Calu3 (cell line): Measurements from ENCODE around the gene ALDH2. TPM values are rescaled to one million over a fixed set of nuclear protein-coding genes. Genes with fewer than 3 reads are reported as not detected.
"Not testable (repeated sequence)": the region's sequence is repeated elsewhere in the genome, so short reads cannot be mapped to it uniquely, and the experiment has no call there.

Experiments used
- BruUV-seq: library from RNA; stranded (reverse); fragments of 400-500 nt; replicated peaks from 2 replicates; lab custom pipeline; 2021; lab: Mats Ljungman, UMichigan
- CTCF ChIA-PET: fragments of 300-600 bp; sonication (Branson Sonifier 250); formaldehyde crosslinking; loops from one replicate; lab custom pipeline; 2022; ENCODE audit warnings: antibody characterized with exemption; lab: Charles Lee
- DNase-seq: peaks from one replicate; pipeline ENCODE4 v3.0.0; 2022
- H3K27ac Mint-ChIP-seq: one replicate; pipeline ENCODE4 v1.8.0; 2022; ENCODE audit warnings: mixed read lengths; ENCODE audit not compliant: unreplicated experiment
- H3K27me3 Mint-ChIP-seq: one replicate; pipeline ENCODE4 v1.8.0; 2022; ENCODE audit warnings: mixed read lengths; ENCODE audit not compliant: unreplicated experiment
- H3K36me3 Mint-ChIP-seq: one replicate; pipeline ENCODE4 v1.8.0; 2022; ENCODE audit warnings: mild to moderate bottlenecking, moderate library complexity, mixed read lengths; ENCODE audit not compliant: insufficient read depth, unreplicated experiment
- H3K4me1 Mint-ChIP-seq: one replicate; pipeline ENCODE4 v1.8.0; 2022; ENCODE audit warnings: mild to moderate bottlenecking, low read depth, mixed read lengths; ENCODE audit not compliant: unreplicated experiment
- H3K4me3 Mint-ChIP-seq: one replicate; pipeline ENCODE4 v1.8.0; 2022; ENCODE audit warnings: mild to moderate bottlenecking, low read depth, moderate library complexity, mixed read lengths; ENCODE audit not compliant: unreplicated experiment
- H3K9me3 Mint-ChIP-seq: one replicate; pipeline ENCODE4 v1.8.0; 2022; ENCODE audit warnings: low read depth, mixed read lengths; ENCODE audit not compliant: unreplicated experiment
- CTCF ChIP-seq: fragments of 200-600 bp; IDR thresholded peaks from one replicate; pipeline ENCODE4 v1.8.0; 2022; ENCODE audit warnings: antibody characterized with exemption; ENCODE audit not compliant: unreplicated experiment
- intact Hi-C: fragments of 100-400 bp; cut with micrococcal nuclease; formaldehyde crosslinking; loops from one replicate; pipeline ENCODE4 v1.10.0; 2022; ENCODE audit not compliant: unreplicated experiment
- total RNA-seq: library from RNA; stranded (reverse); gene quantifications from 2 replicates; pipeline ENCODE4 v1.2.3, GENCODE V29; 2022

ALDH2 gene
- total RNA-seq, 1 experiment from 2014 or later = 152 TPM

DNA sequence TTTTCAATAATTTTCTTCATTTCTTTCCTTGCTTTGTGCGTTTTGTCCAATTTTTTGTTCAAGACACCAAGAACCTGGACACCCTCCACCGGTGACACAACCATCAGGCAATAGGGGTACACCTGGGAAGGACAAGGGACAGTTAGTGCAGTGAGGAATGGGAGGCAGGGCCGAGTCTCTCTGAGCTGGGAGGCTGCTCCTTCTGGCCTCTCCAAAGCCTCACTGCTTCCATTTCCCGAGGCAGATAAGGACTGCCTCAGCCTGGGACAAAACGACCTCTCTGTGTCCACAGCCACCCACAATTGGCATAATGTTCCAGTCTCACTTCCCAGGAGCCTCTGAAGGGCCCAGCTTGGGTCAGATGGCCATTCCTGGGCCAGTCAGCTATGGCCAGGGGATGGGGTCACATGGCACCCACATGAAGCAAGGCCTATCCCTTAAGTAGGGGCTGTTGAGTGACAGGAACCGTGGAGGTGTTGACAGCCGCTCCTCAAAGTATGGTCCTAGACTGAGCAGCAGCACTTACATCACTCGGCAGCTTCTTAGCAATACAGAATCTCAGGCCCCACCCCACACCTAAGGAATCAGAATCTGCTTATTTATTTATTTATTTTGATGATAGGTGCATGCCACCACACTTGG lies 61.7 kb downstream of the ALDH2 start:
- TF ChIP-seq CTCF = no peak
- CTCF ChIA-PET = no interaction called here
- BruUV-seq = no TSS peak
- peaks cover 18% of the 10 kb centered on the region for H3K27me3 Mint-ChIP-seq
- no peaks in the 10 kb centered on the region for H3K4me1 Mint-ChIP-seq
- no peaks in the 10 kb centered on the region for H3K9me3 Mint-ChIP-seq
- intact Hi-C loops = no loop called here
- no peaks in the 10 kb centered on the region for H3K36me3 Mint-ChIP-seq
- H3K27ac Mint-ChIP-seq = no peak overlapping the region
- H3K4me3 Mint-ChIP-seq = no peak overlapping the region
- DNase-seq = no peak

DNA sequence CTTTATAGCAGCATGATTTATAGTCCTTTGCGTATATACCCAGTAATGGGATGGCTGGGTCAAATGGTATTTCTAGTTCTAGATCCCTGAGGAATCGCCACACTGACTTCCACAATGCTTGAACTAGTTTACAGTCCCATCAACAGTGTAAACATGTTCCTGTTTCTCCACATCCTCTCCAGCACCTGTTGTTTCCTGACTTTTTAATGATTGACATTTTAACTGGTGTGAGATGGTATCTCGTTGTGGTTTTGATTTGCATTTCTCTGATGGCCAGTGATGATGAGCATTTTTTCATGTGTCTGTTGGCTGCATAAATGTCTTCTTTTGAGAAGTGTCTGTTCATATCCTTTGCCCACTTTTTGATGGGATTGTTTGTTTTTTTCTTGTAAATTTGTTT lies 62.9 kb downstream of the ALDH2 start:
- DNase-seq, intact Hi-C loops, BruUV-seq, H3K9me3 Mint-ChIP-seq, H3K36me3 Mint-ChIP-seq, H3K4me1 Mint-ChIP-seq, H3K27ac Mint-ChIP-seq, H3K4me3 Mint-ChIP-seq, CTCF ChIA-PET: not testable (repeated sequence)
- H3K27me3 Mint-ChIP-seq = peaks cover 25% of the 10 kb centered on the region

GRCh38 chr12:111834740-111835386 lies 68.1 kb downstream of the ALDH2 start:
- Mint-ChIP-seq H3K27ac (peak overlapping the region; percentile 76), H3K27me3 (peaks cover 25% of the 10 kb centered on the region), H3K4me3 (peak overlapping the region; percentile 79), H3K36me3 (peaks cover 15% of the 10 kb centered on the region)
- BruUV-seq, H3K4me1 Mint-ChIP-seq, CTCF ChIA-PET, intact Hi-C loops, H3K9me3 Mint-ChIP-seq: not testable (repeated sequence)
- DNase-seq = peak; percentile 75

GRCh38 chr12:111835531-111836181 lies 68.9 kb downstream of the ALDH2 start:
- Mint-ChIP-seq H3K27ac (peak overlapping the region; percentile 76), H3K36me3 (peaks cover 15% of the 10 kb centered on the region), H3K4me1 (peaks cover 16% of the 10 kb centered on the region), H3K27me3 (peaks cover 25% of the 10 kb centered on the region), H3K4me3 (peak overlapping the region; percentile 79)
- CTCF ChIA-PET, intact Hi-C loops, BruUV-seq, H3K9me3 Mint-ChIP-seq, DNase-seq: not testable (repeated sequence)

DNA sequence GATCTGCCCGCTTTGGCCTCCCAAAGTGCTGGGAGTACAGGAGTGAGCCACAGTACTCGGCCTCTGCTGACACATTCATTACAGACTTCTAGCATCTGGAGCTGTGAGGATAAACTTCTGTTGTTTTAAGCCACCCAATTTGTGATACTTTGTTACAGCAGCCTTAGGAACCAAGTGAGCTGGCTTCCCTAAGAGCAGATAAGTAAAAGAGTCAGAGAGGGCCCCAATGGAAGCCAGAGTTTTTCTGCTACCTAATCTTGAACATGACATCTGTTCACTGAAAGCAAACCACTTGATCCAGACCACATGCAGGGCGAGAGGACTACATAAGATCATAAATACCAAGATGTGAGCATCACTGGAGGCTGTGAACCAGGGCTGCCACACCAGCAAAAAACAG lies 71.6 kb downstream of the ALDH2 start:
- Mint-ChIP-seq H3K27me3 (peaks cover 10% of the 10 kb centered on the region), H3K4me1 (peaks cover 24% of the 10 kb centered on the region), H3K9me3 (no peaks in the 10 kb centered on the region), H3K27ac (no peak overlapping the region), H3K36me3 (peaks cover 42% of the 10 kb centered on the region), H3K4me3 (no peak overlapping the region)
- no peak for TF ChIP-seq CTCF
- intact Hi-C loops = no loop called here
- CTCF ChIA-PET = interaction anchor here (0.6 kb wide), 1 partner anchor 21 kb away, joined by 4 read pairs; no protein-coding TSS in a partner anchor
- DNase-seq = no peak
- no TSS peak for BruUV-seq
